Esophagus muscularis mucosa (tissue), 4 donors: Measurements from ENCODE around the gene SMPD3. TPM values are rescaled to one million over a fixed set of nuclear protein-coding genes. Genes with fewer than 3 reads are reported as not detected.

Experiments used
- DNase-seq: peaks from one replicate; pipeline ENCODE4 v3.0.0-alpha.2; 2017; ENCODE audit errors: extremely low spot score
- H3K27ac ChIP-seq, 4 donors: fragments of 200-600 bp; sonication (generic); replicated peaks in 1 of 4; 1 replicate in 3 of 4; 2 replicates in 1 of 4; pipeline ENCODE4 v1.5.1; 2016 to 2019; ENCODE audit warnings: mild to moderate bottlenecking in 1 of 4
- H3K27me3 ChIP-seq, 4 donors: fragments of 200-600 bp; sonication (generic); one replicate each; pipeline versions ENCODE4 v1.5.1 to v1.6.0; 2016 to 2019
- H3K36me3 ChIP-seq, 4 donors: fragments of 200-600 bp; sonication (generic); one replicate each; pipeline ENCODE4 v1.5.1; 2016 to 2019
- H3K4me1 ChIP-seq, 4 donors: fragments of 200-600 bp; sonication (generic); one replicate each; pipeline ENCODE4 v1.5.1; 2016 to 2019
- H3K4me3 ChIP-seq, 4 donors: fragments of 200-600 bp; sonication (generic); 1 replicate in 2 of 4; 2 replicates in 2 of 4; pipeline ENCODE4 v1.5.1; 2016 to 2019; ENCODE audit warnings: mild to moderate bottlenecking in 4 of 4, moderate library complexity in 1 of 4
- H3K9me3 ChIP-seq, 4 donors: fragments of 200-600 bp; sonication (generic); 1 replicate in 3 of 4; 2 replicates in 1 of 4; pipeline ENCODE4 v1.5.1; 2016 to 2019
- CTCF ChIP-seq, 3 experiments: fragments of 200-600 bp in 2 of 3; fragments of 450-650 bp in 1 of 3; sonication (generic) in 2 of 3; IDR thresholded peaks; one replicate each; pipeline ENCODE4 v1.5.1; 2017 to 2019; ENCODE audit warnings: antibody characterized with exemption in 3 of 3, mild to moderate bottlenecking in 2 of 3, moderate library complexity in 1 of 3
- EP300 ChIP-seq: sonication (generic); formaldehyde crosslinking; IDR thresholded peaks from one replicate; pipeline ENCODE4 v1.6.1; 2017; ENCODE audit warnings: antibody characterized with exemption
- POLR2A ChIP-seq: fragments of 450-650 bp; IDR thresholded peaks from one replicate; pipeline ENCODE4 v1.6.1; 2017; ENCODE audit warnings: antibody characterized with exemption, moderate library complexity, mild to moderate bottlenecking, low read depth
- POLR2AphosphoS5 ChIP-seq, 2 donors: sonication (generic); formaldehyde crosslinking; IDR thresholded peaks; one replicate each; pipeline ENCODE4 v1.6.1; 2017; ENCODE audit warnings: antibody characterized with exemption in 2 of 2
- WGBS: methylation state at CpG from one replicate; pipeline ENCODE4 v1.1.5; 2018; 5-methylcytosine and 5-hydroxymethylcytosine counted together
- intact Hi-C: fragments of 100-400 bp; cut with DNase I; formaldehyde crosslinking; loops from one replicate; pipeline ENCODE4 v1.15.1; 2023
- total RNA-seq, 4 donors: library from RNA; depleted of rRNA; stranded (reverse); fragments of >200 nt; gene quantifications; one replicate each; pipeline versions ENCODE4 v1.1.0 to v1.2.1, GENCODE V29; 2016

SMPD3 gene
- total RNA-seq, 4 donors from 2014 or later, result 0.32 to 0.92 (median 0.54) TPM

GRCh38 chr16:68401871-68402747 is 46.2 kb downstream of the SMPD3 start:
- H3K4me1 ChIP-seq, result peaks cover 0 to 9% (median 4%) of the 10 kb centered on the region in 4 donors
- no peak overlapping the region for H3K27ac ChIP-seq
- WGBS, result 84% methylated on average over 13 of the region's 13 CpGs
- H3K4me3 ChIP-seq, result no peak overlapping the region
- no peak for DNase-seq
- intact Hi-C loops, result no loop called here
- H3K36me3 ChIP-seq, result no peaks in the 10 kb centered on the region
- TF ChIP-seq CTCF (IDR thresholded peaks at IDR 0.05), result no peak
- no peak for TF ChIP-seq POLR2A
- TF ChIP-seq EP300, result no peak
- TF ChIP-seq POLR2AphosphoS5 (IDR thresholded peaks at IDR 0.05), result no peak
- H3K27me3 ChIP-seq, result peaks cover 0 to 17% (median 0%) of the 10 kb centered on the region in 4 donors
- no peaks in the 10 kb centered on the region for H3K9me3 ChIP-seq

GRCh38 chr16:68400924-68401460 is 47.3 kb downstream of the SMPD3 start:
- DNase-seq, result no peak
- TF ChIP-seq POLR2A (no peak), CTCF (IDR thresholded peaks at IDR 0.05) (no peak), EP300 (no peak), POLR2AphosphoS5 (IDR thresholded peaks at IDR 0.05) (no peak)
- no peak overlapping the region for H3K4me3 ChIP-seq

GRCh38 chr16:68400083-68400923 is 48.0 kb downstream of the SMPD3 start:
- H3K9me3 ChIP-seq, result no peaks in the 10 kb centered on the region
- WGBS, result 91% methylated on average over 3 of the region's 5 CpGs
- peaks cover 0 to 11% (median 0%) of the 10 kb centered on the region in 4 donors for H3K27me3 ChIP-seq
- no peak overlapping the region for H3K4me3 ChIP-seq
- intact Hi-C loops, result no loop called here
- H3K4me1 ChIP-seq, result no peaks in the 10 kb centered on the region
- TF ChIP-seq CTCF (IDR thresholded peaks at IDR 0.05) (no peak), EP300 (no peak), POLR2A (no peak)
- DNase-seq, result no peak
- H3K36me3 ChIP-seq, result no peaks in the 10 kb centered on the region
- no peak overlapping the region for H3K27ac ChIP-seq

More at GRCh38 chr16:68400924-68401460, 47.3 kb downstream of the SMPD3 start:
- intact Hi-C loops, result no loop called here
- no peaks in the 10 kb centered on the region for H3K36me3 ChIP-seq
- H3K27me3 ChIP-seq, result peaks cover 0 to 16% (median 0%) of the 10 kb centered on the region in 4 donors
- H3K4me1 ChIP-seq, result no peaks in the 10 kb centered on the region
- H3K27ac ChIP-seq, result no peak overlapping the region
- WGBS, result 47% methylated on average over 2 of the region's 5 CpGs
- H3K9me3 ChIP-seq, result no peaks in the 10 kb centered on the region

- Histone ChIP-seq H3K27ac (no peak overlapping the region), H3K4me1 (no peaks in the 10 kb centered on the region), H3K9me3 (no peaks in the 10 kb centered on the region), H3K27me3 (peaks cover 0 to 11% (median 0%) of the 10 kb centered on the region in 4 donors), H3K4me3 (no peak overlapping the region), H3K36me3 (no peaks in the 10 kb centered on the region)
- WGBS, result 88% methylated on average over 2 of the region's 3 CpGs
- no peak for DNase-seq
- TF ChIP-seq CTCF (IDR thresholded peaks at IDR 0.05), result no peak
- TF ChIP-seq POLR2AphosphoS5 (IDR thresholded peaks at IDR 0.05), result no peak
- no peak for TF ChIP-seq EP300
- no peak for TF ChIP-seq POLR2A
- intact Hi-C loops, result no loop called here
Observed at GRCh38 chr16:68399456-68399855, 48.9 kb downstream of the SMPD3 start.
